IMR-90 (cell line): ENCODE results near the gene GOLT1A.

Experiments used
- MAFK ChIP-seq: IDR thresholded peaks from 2 replicates; pipeline ENCODE4 v1.6.1; 2012; ENCODE audit warnings: low read depth, low read length, improper control_type of control experiment
- POLR2A ChIP-seq: IDR thresholded peaks from 2 replicates; pipeline ENCODE4 v1.6.1; 2012; ENCODE audit warnings: mild to moderate bottlenecking, low read depth, low read length
- TF ChIP-seq, protein P1 (sequence below): conservative IDR thresholded peaks from 2 replicates; pipeline ENCODE4 v1.5.1; 2012; ENCODE audit warnings: mild to moderate bottlenecking, low read depth, low read length, improper control_type of control experiment
- TF ChIP-seq, protein P2 (sequence below): fragments of 150-350 bp; IDR thresholded peaks from 2 replicates; pipeline ENCODE4 v1.6.1; 2017; ENCODE audit warnings: mild to moderate bottlenecking, antibody characterized with exemption, low read length, low read depth

- TF ChIP-seq, protein P1, sequence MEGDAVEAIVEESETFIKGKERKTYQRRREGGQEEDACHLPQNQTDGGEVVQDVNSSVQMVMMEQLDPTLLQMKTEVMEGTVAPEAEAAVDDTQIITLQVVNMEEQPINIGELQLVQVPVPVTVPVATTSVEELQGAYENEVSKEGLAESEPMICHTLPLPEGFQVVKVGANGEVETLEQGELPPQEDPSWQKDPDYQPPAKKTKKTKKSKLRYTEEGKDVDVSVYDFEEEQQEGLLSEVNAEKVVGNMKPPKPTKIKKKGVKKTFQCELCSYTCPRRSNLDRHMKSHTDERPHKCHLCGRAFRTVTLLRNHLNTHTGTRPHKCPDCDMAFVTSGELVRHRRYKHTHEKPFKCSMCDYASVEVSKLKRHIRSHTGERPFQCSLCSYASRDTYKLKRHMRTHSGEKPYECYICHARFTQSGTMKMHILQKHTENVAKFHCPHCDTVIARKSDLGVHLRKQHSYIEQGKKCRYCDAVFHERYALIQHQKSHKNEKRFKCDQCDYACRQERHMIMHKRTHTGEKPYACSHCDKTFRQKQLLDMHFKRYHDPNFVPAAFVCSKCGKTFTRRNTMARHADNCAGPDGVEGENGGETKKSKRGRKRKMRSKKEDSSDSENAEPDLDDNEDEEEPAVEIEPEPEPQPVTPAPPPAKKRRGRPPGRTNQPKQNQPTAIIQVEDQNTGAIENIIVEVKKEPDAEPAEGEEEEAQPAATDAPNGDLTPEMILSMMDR: no peak
- TF ChIP-seq POLR2A: no peak
- TF ChIP-seq MAFK: no peak
- TF ChIP-seq, protein P2, sequence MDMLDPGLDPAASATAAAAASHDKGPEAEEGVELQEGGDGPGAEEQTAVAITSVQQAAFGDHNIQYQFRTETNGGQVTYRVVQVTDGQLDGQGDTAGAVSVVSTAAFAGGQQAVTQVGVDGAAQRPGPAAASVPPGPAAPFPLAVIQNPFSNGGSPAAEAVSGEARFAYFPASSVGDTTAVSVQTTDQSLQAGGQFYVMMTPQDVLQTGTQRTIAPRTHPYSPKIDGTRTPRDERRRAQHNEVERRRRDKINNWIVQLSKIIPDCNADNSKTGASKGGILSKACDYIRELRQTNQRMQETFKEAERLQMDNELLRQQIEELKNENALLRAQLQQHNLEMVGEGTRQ: no peak
Observed at GRCh38 chr1:204248954-204249353, 35.2 kb upstream of the GOLT1A start.
